ENCODE data around the gene CFAP141.

DNA sequence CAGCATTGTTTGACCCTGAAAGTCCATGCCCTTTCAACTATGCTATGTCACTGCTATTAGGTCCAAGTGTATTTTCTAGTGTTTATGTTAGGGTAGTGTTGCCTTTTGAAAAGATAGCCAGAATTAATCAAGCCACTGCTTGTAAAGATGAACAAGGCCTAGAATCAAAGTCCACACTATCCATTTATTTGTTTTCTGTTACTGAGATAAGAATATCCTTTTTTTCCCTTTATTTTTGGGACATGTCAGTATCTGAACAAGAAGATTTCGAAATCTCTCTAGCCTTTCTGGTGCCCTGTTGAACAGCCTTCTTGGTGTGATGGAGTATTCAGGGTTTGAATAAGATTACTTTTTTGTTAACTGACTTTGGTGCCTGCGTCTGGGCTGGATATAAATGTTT is 31.3 kb upstream of the CFAP141 start:
- no peak for TF ChIP-seq MYC (IDR thresholded peaks at IDR 0.05; ENCODE audit: borderline replicate concordance, low read length)
- TF ChIP-seq, protein P1, sequence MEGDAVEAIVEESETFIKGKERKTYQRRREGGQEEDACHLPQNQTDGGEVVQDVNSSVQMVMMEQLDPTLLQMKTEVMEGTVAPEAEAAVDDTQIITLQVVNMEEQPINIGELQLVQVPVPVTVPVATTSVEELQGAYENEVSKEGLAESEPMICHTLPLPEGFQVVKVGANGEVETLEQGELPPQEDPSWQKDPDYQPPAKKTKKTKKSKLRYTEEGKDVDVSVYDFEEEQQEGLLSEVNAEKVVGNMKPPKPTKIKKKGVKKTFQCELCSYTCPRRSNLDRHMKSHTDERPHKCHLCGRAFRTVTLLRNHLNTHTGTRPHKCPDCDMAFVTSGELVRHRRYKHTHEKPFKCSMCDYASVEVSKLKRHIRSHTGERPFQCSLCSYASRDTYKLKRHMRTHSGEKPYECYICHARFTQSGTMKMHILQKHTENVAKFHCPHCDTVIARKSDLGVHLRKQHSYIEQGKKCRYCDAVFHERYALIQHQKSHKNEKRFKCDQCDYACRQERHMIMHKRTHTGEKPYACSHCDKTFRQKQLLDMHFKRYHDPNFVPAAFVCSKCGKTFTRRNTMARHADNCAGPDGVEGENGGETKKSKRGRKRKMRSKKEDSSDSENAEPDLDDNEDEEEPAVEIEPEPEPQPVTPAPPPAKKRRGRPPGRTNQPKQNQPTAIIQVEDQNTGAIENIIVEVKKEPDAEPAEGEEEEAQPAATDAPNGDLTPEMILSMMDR (IDR thresholded peaks at IDR 0.05) = no peak

All from A549 (cell line).